GM12892 (cell line): ENCODE data around the gene PCDHB2.

ENCODE experiments used
- POLR2A ChIP-seq: IDR thresholded peaks from 2 replicates; pipeline ENCODE4 v1.6.1; 2011; ENCODE audit warnings: low read depth, low read length, control low read depth
- POLR2AphosphoS5 ChIP-seq: IDR thresholded peaks from 2 replicates; pipeline ENCODE4 v1.6.1; 2011; ENCODE audit warnings: low read depth, low read length, control low read depth
- TAF1 ChIP-seq: IDR thresholded peaks from 2 replicates; pipeline ENCODE4 v1.6.1; 2011; ENCODE audit warnings: low read depth, mild to moderate bottlenecking, control low read depth, low read length, borderline replicate concordance

DNA sequence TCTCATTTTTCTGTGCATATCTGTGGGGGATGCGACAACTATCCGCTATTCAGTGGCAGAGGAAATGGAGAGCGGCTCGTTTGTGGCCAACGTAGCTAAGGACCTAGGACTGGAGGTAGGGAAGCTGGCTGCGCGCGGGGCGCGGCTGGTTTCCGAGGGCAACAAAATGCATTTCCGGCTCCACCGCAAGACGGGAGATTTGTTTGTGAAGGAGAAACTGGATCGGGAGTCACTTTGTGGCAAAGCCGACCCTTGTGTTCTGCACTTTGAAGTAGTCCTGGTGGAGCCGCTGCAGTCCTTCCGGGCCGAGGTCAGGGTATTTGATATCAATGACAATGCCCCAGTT, 42.9 kb upstream of the PCDHB2 start:
- TF ChIP-seq POLR2AphosphoS5 (no peak), TAF1 (no peak), POLR2A (no peak)
